ENCODE data around the gene MCOLN3.

MCOLN3 gene

DNA sequence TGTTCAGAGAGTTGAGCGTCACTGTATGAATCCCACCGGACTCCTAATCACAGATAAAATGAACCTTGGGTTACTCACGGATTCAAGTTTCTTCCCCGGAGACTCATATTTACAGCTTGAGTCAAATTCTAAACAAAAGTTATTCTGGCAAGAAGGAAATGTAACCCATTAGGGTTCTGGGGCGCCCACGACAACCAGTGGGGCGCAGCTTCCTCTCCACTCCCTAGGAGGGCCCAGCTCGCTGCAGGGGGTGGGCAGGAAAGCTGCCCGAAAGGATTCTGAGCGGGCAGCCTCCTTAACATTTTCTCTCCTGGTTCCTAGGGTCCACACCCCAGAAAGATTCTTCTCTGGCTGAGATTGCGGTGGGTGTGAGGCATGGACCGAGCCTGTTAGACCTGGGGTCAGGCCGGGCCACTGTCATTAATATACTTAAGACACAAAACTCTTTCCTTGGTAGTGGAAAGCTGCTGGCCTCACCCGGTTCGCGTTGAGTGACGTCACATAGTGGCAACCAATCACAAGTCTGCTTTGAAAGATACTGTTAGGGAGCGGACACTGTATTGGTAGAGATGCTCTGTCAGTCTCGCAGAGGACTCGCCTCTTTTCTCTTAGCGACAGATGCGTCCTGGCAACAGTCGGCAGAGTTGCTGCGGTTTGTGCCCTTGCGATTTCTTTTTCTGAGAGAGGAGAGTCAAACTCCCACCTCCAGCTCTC lies 13.6 kb upstream of the MCOLN3 start:
- TF ChIP-seq, protein P1, sequence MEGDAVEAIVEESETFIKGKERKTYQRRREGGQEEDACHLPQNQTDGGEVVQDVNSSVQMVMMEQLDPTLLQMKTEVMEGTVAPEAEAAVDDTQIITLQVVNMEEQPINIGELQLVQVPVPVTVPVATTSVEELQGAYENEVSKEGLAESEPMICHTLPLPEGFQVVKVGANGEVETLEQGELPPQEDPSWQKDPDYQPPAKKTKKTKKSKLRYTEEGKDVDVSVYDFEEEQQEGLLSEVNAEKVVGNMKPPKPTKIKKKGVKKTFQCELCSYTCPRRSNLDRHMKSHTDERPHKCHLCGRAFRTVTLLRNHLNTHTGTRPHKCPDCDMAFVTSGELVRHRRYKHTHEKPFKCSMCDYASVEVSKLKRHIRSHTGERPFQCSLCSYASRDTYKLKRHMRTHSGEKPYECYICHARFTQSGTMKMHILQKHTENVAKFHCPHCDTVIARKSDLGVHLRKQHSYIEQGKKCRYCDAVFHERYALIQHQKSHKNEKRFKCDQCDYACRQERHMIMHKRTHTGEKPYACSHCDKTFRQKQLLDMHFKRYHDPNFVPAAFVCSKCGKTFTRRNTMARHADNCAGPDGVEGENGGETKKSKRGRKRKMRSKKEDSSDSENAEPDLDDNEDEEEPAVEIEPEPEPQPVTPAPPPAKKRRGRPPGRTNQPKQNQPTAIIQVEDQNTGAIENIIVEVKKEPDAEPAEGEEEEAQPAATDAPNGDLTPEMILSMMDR (conservative IDR thresholded peaks at IDR 0.05), result no peak
- TF ChIP-seq ZFX (IDR thresholded peaks at IDR 0.05), result no peak
- no peak overlapping the region for H3K27ac ChIP-seq

DNA sequence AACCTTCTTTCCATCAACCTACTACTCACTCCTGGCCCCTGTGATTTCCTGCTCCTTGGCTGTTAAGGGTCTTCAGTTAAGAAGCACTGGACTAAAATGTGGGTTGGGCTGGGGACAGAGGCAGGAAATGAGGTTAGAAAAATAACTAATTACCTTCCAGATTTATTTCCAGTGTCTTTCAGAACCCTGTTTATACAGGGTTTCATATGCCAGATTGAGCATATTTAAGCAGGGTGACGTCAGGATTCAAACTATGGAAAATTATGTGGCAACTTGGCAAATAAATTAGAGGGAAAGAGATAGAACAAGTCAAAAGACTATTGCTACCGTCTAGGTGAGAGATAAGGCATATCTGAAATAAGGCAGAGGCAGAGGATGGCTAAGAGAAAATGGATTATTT lies 11.7 kb upstream of the MCOLN3 start:
- H3K27ac ChIP-seq, result no peak overlapping the region
- TF ChIP-seq, protein P1 (conservative IDR thresholded peaks at IDR 0.05), result no peak
- TF ChIP-seq ZFX (IDR thresholded peaks at IDR 0.05), result no peak

DNA sequence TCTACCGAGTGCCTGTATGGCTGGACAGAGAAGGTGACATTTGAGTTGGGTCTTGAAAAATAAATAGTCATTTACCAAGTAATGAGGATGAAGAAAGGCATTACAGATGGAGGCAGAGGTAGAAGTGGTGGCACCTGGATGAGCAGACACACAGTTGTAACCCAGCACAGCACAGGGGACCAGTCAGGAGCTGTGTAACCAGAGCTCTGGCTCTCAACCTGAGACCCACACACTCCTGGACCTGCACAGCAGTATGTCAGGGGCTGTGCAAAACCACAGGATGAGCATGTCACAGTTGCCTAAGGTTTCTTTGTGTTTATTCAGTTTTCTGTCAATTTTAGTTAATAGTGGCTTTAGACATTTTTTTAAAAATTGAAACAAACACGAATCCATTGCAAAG lies 11.3 kb upstream of the MCOLN3 start:
- H3K27ac ChIP-seq, result no peak overlapping the region
- no peak for TF ChIP-seq ZFX (IDR thresholded peaks at IDR 0.05)
- TF ChIP-seq, protein P1 (conservative IDR thresholded peaks at IDR 0.05), result no peak

DNA sequence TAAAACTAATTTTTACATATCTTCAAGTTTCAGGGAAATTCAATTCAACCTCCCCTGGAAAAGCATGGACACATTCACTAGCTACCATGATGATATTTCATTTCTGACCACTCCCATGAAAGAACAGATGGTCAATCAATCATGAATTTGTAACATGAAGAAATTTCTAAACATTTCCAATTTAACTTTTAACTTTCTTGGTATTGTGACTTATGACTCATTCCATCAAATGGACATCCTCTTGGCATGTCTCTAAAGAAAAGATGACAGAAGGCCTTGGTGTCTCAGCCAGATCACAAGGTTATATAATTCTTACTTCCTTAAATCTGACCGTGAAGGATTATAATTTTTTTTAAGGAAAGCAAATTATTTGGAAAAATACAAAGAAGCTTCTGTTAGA lies 10.5 kb upstream of the MCOLN3 start:
- TF ChIP-seq ZFX (IDR thresholded peaks at IDR 0.05), result no peak
- TF ChIP-seq, protein P1 (conservative IDR thresholded peaks at IDR 0.05), result no peak
- no peak overlapping the region for H3K27ac ChIP-seq

DNA sequence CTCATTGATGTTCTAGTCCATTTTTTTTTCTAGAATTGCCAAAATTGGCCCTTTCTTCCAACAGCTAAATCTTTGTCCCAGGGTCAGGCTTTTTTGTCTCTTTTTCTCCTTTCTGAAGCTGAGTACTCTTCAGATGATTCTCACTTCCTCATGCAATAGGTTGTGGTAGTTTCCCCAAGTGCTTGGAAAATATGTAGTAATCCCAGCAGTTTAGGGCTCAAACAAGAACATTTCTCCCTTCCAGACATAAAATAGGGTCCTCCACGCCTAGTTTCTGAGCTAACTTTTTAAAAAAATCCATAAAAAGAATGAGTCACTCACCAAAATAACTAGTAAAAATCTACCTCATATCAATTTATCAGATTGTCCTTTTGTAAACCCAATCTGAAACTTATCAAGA lies 10.0 kb upstream of the MCOLN3 start:
- no peak overlapping the region for H3K27ac ChIP-seq
- TF ChIP-seq ZFX (IDR thresholded peaks at IDR 0.05), result no peak
- TF ChIP-seq, protein P1 (conservative IDR thresholded peaks at IDR 0.05), result no peak

DNA sequence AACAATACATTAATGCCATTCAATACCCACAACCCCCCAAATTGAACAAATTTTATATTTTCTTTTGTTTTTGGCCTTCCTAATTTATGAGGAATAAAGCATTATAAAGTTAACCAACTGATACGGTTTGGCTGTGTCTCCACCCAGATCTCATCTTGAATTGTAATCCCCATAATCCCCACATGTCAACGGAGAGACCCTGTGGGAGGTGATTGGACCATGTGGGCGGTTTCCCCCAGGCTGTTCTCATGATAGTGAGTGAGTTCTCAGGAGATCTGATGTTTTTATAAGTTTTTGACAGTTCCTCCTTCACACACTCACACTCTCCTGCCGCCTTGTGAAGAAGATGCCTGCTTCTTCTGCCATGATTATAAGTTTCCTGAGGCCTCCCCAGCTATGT lies 6.4 kb upstream of the MCOLN3 start:
- no peak for TF ChIP-seq ZFX (IDR thresholded peaks at IDR 0.05)
- H3K27ac ChIP-seq, result no peak overlapping the region

DNA sequence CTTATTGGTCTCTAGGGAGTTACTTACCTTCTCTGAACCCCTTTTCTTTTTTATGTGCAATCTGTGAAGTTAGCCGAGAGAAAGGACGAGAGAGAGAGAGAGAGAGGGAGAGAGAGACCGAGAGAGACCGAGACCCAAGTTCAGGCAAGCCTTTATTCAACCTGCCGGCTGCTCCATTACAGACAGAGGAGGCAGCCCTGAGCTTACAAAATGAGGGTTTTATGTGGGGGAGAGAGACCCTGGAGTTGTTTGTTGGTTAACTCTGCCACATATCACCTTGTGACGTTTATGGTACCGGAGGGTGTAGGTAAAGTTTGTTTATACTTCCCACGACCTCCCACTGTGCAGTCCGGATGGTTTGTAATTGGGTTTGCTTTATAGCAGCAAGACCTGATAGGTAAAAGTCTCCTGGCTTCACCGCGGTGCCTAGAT lies 1.5 kb upstream of the MCOLN3 start:
- no peak for TF ChIP-seq ZFX (IDR thresholded peaks at IDR 0.05)
- TF ChIP-seq, protein P1 (conservative IDR thresholded peaks at IDR 0.05), result no peak
- H3K27ac ChIP-seq, result no peak overlapping the region

Measured in C4-2B (cell line).